Measurements from ENCODE around the gene PITX1.

Gene PITX1

GRCh38 chr5:135051399-135051798 is 17.4 kb upstream of the PITX1 start:
- DNase-seq = peak; percentile 67 to 83
- Histone ChIP-seq H3K4ac (ENCODE audit: low read depth, low read length) (no peak overlapping the region), H2AFZ (ENCODE audit: insufficient read depth, low read length, poor library complexity) (no peak overlapping the region), H4K91ac (ENCODE audit: low read depth, low read length) (peak overlapping the region; percentile 60), H4K8ac (ENCODE audit: low read depth, low read length) (no peak overlapping the region), H2BK12ac (ENCODE audit: low read length) (no peak overlapping the region), H2BK120ac (ENCODE audit: insufficient read depth, low read length, poor library complexity) (peak overlapping the region; percentile 28), H3K79me1 (ENCODE audit: low read length) (no peaks in the 10 kb centered on the region), H3K27me3 (ENCODE audit: insufficient read depth, low read length) (peaks cover 20% of the 10 kb centered on the region), H3K27ac (ENCODE audit: low read depth, low read length) (no peak overlapping the region), H3K79me2 (ENCODE audit: control insufficient read depth, insufficient read depth, low read length, poor library complexity) (no peaks in the 10 kb centered on the region), H3K36me3 (ENCODE audit: control insufficient read depth in 1 of 2, insufficient read depth in 2 of 2, low read length in 2 of 2) (no peaks in the 10 kb centered on the region), H3K4me1 (ENCODE audit: control insufficient read depth in 1 of 2, insufficient read depth in 2 of 2, low read length in 2 of 2) (peaks cover 1 to 6% of the 10 kb centered on the region in 2 experiments), H2BK5ac (ENCODE audit: low read depth, low read length, poor library complexity) (peak overlapping the region; percentile 13), H3K18ac (ENCODE audit: low read length) (no peak overlapping the region), H3K4me3 (ENCODE audit: low read depth, low read length) (no peak overlapping the region), H3K9me3 (ENCODE audit: insufficient read depth, low read depth, low read length) (peaks cover 8% of the 10 kb centered on the region), H3K23ac (ENCODE audit: low read length) (no peak overlapping the region), H2AK5ac (ENCODE audit: low read length) (no peak overlapping the region), H3K14ac (ENCODE audit: low read length) (no peak overlapping the region), H4K12ac (ENCODE audit: low read depth, low read length) (no peak overlapping the region), H3K9ac (ENCODE audit: low read length) (no peak overlapping the region), H3K4me2 (ENCODE audit: low read length) (no peak overlapping the region)
- no CpG with 5 or more reads among the region's 3 CpGs for WGBS (ENCODE audit: extremely low coverage, insufficient coverage, insufficient read length)

- H3K18ac ChIP-seq (ENCODE audit: low read length) = no peak overlapping the region
- H3K27ac ChIP-seq (ENCODE audit: low read depth, low read length) = no peak overlapping the region
- H4K8ac ChIP-seq (ENCODE audit: low read depth, low read length) = no peak overlapping the region
- H2AFZ ChIP-seq (ENCODE audit: insufficient read depth, low read length, poor library complexity) = no peak overlapping the region
- no peak overlapping the region for H2BK120ac ChIP-seq (ENCODE audit: insufficient read depth, low read length, poor library complexity)
- H3K79me1 ChIP-seq (ENCODE audit: low read length) = no peaks in the 10 kb centered on the region
- peak overlapping the region; percentile 38 for H3K4me3 ChIP-seq (ENCODE audit: low read depth, low read length)
- H3K9me3 ChIP-seq (ENCODE audit: insufficient read depth, low read depth, low read length) = peaks cover 7% of the 10 kb centered on the region
- H3K27me3 ChIP-seq (ENCODE audit: insufficient read depth, low read length) = peaks cover 20% of the 10 kb centered on the region
- H3K4me1 ChIP-seq (ENCODE audit: control insufficient read depth in 1 of 2, insufficient read depth in 2 of 2, low read length in 2 of 2) = peaks cover 2 to 6% of the 10 kb centered on the region in 2 experiments
- H3K14ac ChIP-seq (ENCODE audit: low read length) = no peak overlapping the region
- no peak overlapping the region for H3K9ac ChIP-seq (ENCODE audit: low read length)
- no peak for DNase-seq
- H3K79me2 ChIP-seq (ENCODE audit: control insufficient read depth, insufficient read depth, low read length, poor library complexity) = no peaks in the 10 kb centered on the region
- no peaks in the 10 kb centered on the region for H3K36me3 ChIP-seq (ENCODE audit: control insufficient read depth in 1 of 2, insufficient read depth in 2 of 2, low read length in 2 of 2)
- no peak overlapping the region for H3K4me2 ChIP-seq (ENCODE audit: low read length)
- no CpG with 5 or more reads among the region's 45 CpGs for WGBS (ENCODE audit: extremely low coverage, insufficient coverage, insufficient read length)
- H4K12ac ChIP-seq (ENCODE audit: low read depth, low read length) = no peak overlapping the region
- H3K23ac ChIP-seq (ENCODE audit: low read length) = no peak overlapping the region
- no peak overlapping the region for H3K4ac ChIP-seq (ENCODE audit: low read depth, low read length)
- no peak overlapping the region for H4K91ac ChIP-seq (ENCODE audit: low read depth, low read length)
- no peak overlapping the region for H2BK12ac ChIP-seq (ENCODE audit: low read length)
- H2AK5ac ChIP-seq (ENCODE audit: low read length) = no peak overlapping the region
- no peak overlapping the region for H2BK5ac ChIP-seq (ENCODE audit: low read depth, low read length, poor library complexity)
Measured at GRCh38 chr5:135050244-135050767, 16.3 kb upstream of the PITX1 start.

GRCh38 chr5:135048930-135049329 is 14.9 kb upstream of the PITX1 start:
- Histone ChIP-seq H2BK5ac (ENCODE audit: low read depth, low read length, poor library complexity) (no peak overlapping the region), H3K79me2 (ENCODE audit: control insufficient read depth, insufficient read depth, low read length, poor library complexity) (no peaks in the 10 kb centered on the region), H4K12ac (ENCODE audit: low read depth, low read length) (no peak overlapping the region), H3K4me3 (ENCODE audit: low read depth, low read length) (no peak overlapping the region), H3K14ac (ENCODE audit: low read length) (no peak overlapping the region), H3K4ac (ENCODE audit: low read depth, low read length) (no peak overlapping the region), H3K4me1 (ENCODE audit: control insufficient read depth in 1 of 2, insufficient read depth in 2 of 2, low read length in 2 of 2) (peaks cover 2 to 6% of the 10 kb centered on the region in 2 experiments), H3K9ac (ENCODE audit: low read length) (no peak overlapping the region), H3K4me2 (ENCODE audit: low read length) (no peak overlapping the region), H3K36me3 (ENCODE audit: control insufficient read depth in 1 of 2, insufficient read depth in 2 of 2, low read length in 2 of 2) (no peaks in the 10 kb centered on the region), H3K23ac (ENCODE audit: low read length) (no peak overlapping the region), H3K9me3 (ENCODE audit: insufficient read depth, low read depth, low read length) (peaks cover 5% of the 10 kb centered on the region), H2AFZ (ENCODE audit: insufficient read depth, low read length, poor library complexity) (no peak overlapping the region), H3K27me3 (ENCODE audit: insufficient read depth, low read length) (peaks cover 30% of the 10 kb centered on the region), H2BK120ac (ENCODE audit: insufficient read depth, low read length, poor library complexity) (no peak overlapping the region), H3K79me1 (ENCODE audit: low read length) (no peaks in the 10 kb centered on the region), H3K27ac (ENCODE audit: low read depth, low read length) (no peak overlapping the region), H3K18ac (ENCODE audit: low read length) (no peak overlapping the region), H4K91ac (ENCODE audit: low read depth, low read length) (no peak overlapping the region), H4K8ac (ENCODE audit: low read depth, low read length) (no peak overlapping the region), H2BK12ac (ENCODE audit: low read length) (no peak overlapping the region), H2AK5ac (ENCODE audit: low read length) (no peak overlapping the region)
- no CpG with 5 or more reads among the region's 1 CpG for WGBS (ENCODE audit: extremely low coverage, insufficient coverage, insufficient read length)
- no peak for DNase-seq

GRCh38 chr5:135048286-135048685 is 14.3 kb upstream of the PITX1 start:
- H3K23ac ChIP-seq (ENCODE audit: low read length) = no peak overlapping the region
- peaks cover 5% of the 10 kb centered on the region for H3K9me3 ChIP-seq (ENCODE audit: insufficient read depth, low read depth, low read length)
- H3K79me2 ChIP-seq (ENCODE audit: control insufficient read depth, insufficient read depth, low read length, poor library complexity) = no peaks in the 10 kb centered on the region
- no peak overlapping the region for H4K12ac ChIP-seq (ENCODE audit: low read depth, low read length)
- no peak overlapping the region for H2BK12ac ChIP-seq (ENCODE audit: low read length)
- no peak overlapping the region for H3K4me2 ChIP-seq (ENCODE audit: low read length)
- peaks cover 36% of the 10 kb centered on the region for H3K27me3 ChIP-seq (ENCODE audit: insufficient read depth, low read length)
- no peak overlapping the region for H3K4me3 ChIP-seq (ENCODE audit: low read depth, low read length)
- no peaks in the 10 kb centered on the region for H3K79me1 ChIP-seq (ENCODE audit: low read length)
- no peak overlapping the region for H4K8ac ChIP-seq (ENCODE audit: low read depth, low read length)
- no peak overlapping the region for H2BK5ac ChIP-seq (ENCODE audit: low read depth, low read length, poor library complexity)
- H3K4me1 ChIP-seq (ENCODE audit: control insufficient read depth in 1 of 2, insufficient read depth in 2 of 2, low read length in 2 of 2) = peaks cover 2 to 6% of the 10 kb centered on the region in 2 experiments
- no peak overlapping the region for H3K14ac ChIP-seq (ENCODE audit: low read length)
- H3K18ac ChIP-seq (ENCODE audit: low read length) = no peak overlapping the region
- H3K36me3 ChIP-seq (ENCODE audit: control insufficient read depth in 1 of 2, insufficient read depth in 2 of 2, low read length in 2 of 2) = no peaks in the 10 kb centered on the region
- no peak overlapping the region for H4K91ac ChIP-seq (ENCODE audit: low read depth, low read length)
- H3K27ac ChIP-seq (ENCODE audit: low read depth, low read length) = no peak overlapping the region
- no peak overlapping the region for H2AFZ ChIP-seq (ENCODE audit: insufficient read depth, low read length, poor library complexity)
- no peak overlapping the region for H3K9ac ChIP-seq (ENCODE audit: low read length)
- H3K4ac ChIP-seq (ENCODE audit: low read depth, low read length) = no peak overlapping the region
- no peak for DNase-seq
- H2AK5ac ChIP-seq (ENCODE audit: low read length) = no peak overlapping the region
- WGBS (ENCODE audit: extremely low coverage, insufficient coverage, insufficient read length) = no CpG with 5 or more reads among the region's 2 CpGs
- H2BK120ac ChIP-seq (ENCODE audit: insufficient read depth, low read length, poor library complexity) = no peak overlapping the region

Data from trophoblast cell (in vitro differentiated cells and primary cell).